Right lobe of liver (tissue), 4 donors: Measurements from ENCODE around the gene KCNJ2.

ENCODE experiments used
- CTCF ChIP-seq, 4 donors: fragments of 200-600 bp in 3 of 4; fragments of 450-650 bp in 1 of 4; IDR thresholded peaks; one replicate each; pipeline versions ENCODE4 v1.5.1 to v1.8.0; 2016 to 2022; ENCODE audit warnings: antibody characterized with exemption in 4 of 4, mild to moderate bottlenecking in 2 of 4
- POLR2A ChIP-seq: fragments of 450-650 bp; IDR thresholded peaks from one replicate; pipeline ENCODE4 v1.6.1; 2017; ENCODE audit warnings: antibody characterized with exemption, mild to moderate bottlenecking
- donor health status: DM: no; HTN: no; CAD: no.
- donor health status: DM: no; HTN: no; CAD: no.
- donor health status: DM: no; HTN: yes; CAD: no.

GRCh38 chr17:70215656-70216055 lies 46.3 kb downstream of the KCNJ2 start:
- TF ChIP-seq CTCF (IDR thresholded peaks at IDR 0.05): no peak
- TF ChIP-seq POLR2A: no peak
